ENCODE results near the gene ROBO4. TPM values are rescaled to one million over a fixed set of nuclear protein-coding genes. Genes with fewer than 3 reads are reported as not detected.

The ROBO4 gene
- total RNA-seq, 4 donors from 2014 or later, result 5.6 to 18.1 (median 12.0) TPM

DNA sequence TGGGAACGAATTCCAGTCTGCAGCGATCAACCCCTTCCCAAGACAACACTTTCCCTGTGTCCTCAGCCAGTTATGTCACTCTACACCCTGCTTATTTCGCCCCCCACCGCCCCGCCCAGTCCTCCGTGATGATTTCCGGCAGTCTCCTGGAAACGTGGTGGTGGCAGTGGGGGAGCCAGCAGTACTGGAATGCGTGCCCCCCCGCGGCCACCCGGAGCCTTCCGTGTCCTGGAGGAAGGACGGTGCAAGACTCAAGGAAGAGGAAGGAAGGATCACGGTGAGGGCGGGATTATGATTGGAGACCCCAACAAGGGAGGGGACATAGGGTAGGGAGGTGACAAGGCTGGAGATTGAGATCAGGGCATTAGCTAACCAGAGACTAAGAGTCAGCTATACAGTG is 28.3 kb downstream of the ROBO4 start:
- TF ChIP-seq POLR2A (IDR thresholded peaks at IDR 0.05), result no peak
- TF ChIP-seq, protein P1, sequence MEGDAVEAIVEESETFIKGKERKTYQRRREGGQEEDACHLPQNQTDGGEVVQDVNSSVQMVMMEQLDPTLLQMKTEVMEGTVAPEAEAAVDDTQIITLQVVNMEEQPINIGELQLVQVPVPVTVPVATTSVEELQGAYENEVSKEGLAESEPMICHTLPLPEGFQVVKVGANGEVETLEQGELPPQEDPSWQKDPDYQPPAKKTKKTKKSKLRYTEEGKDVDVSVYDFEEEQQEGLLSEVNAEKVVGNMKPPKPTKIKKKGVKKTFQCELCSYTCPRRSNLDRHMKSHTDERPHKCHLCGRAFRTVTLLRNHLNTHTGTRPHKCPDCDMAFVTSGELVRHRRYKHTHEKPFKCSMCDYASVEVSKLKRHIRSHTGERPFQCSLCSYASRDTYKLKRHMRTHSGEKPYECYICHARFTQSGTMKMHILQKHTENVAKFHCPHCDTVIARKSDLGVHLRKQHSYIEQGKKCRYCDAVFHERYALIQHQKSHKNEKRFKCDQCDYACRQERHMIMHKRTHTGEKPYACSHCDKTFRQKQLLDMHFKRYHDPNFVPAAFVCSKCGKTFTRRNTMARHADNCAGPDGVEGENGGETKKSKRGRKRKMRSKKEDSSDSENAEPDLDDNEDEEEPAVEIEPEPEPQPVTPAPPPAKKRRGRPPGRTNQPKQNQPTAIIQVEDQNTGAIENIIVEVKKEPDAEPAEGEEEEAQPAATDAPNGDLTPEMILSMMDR (IDR thresholded peaks at IDR 0.05), result no peak
- WGBS, 2 donors, result 6 to 7% methylated on average over 16 of the region's 16 CpGs
- intact Hi-C loops (cut with DNase I; ENCODE audit: low total_unique reads), result no loop called here
- no peak for DNase-seq (ENCODE audit: low spot score in 2 of 2)
- no peak overlapping the region for H3K4me3 ChIP-seq (ENCODE audit: low read depth, poor library complexity, severe bottlenecking)

- peak in 1 of 2 donors; percentile 75 for DNase-seq (ENCODE audit: low spot score in 2 of 2)
- H3K4me3 ChIP-seq (ENCODE audit: low read depth, poor library complexity, severe bottlenecking), result no peak overlapping the region
- intact Hi-C loops (cut with DNase I; ENCODE audit: low total_unique reads), result no loop called here
- 10 to 12% methylated on average over 48 to 58 of the region's 63 CpGs for WGBS, 2 donors
- TF ChIP-seq, protein P1 (IDR thresholded peaks at IDR 0.05), result no peak
- no peak for TF ChIP-seq POLR2A (IDR thresholded peaks at IDR 0.05)
These were observed 29.1 kb downstream of the ROBO4 start for GRCh38 chr11:124868331-124869274.

- no peak overlapping the region for H3K4me3 ChIP-seq (ENCODE audit: low read depth, poor library complexity, severe bottlenecking)
- TF ChIP-seq, protein P1 (IDR thresholded peaks at IDR 0.05), result no peak
- no peak for TF ChIP-seq POLR2A (IDR thresholded peaks at IDR 0.05)
- peak in 1 of 2 donors; percentile 78 for DNase-seq (ENCODE audit: low spot score in 2 of 2)
- intact Hi-C loops (cut with DNase I; ENCODE audit: low total_unique reads), result no loop called here
- WGBS, 2 donors, result 4 to 5% methylated on average over 8 of the region's 8 CpGs
These were observed 30.0 kb downstream of the ROBO4 start for GRCh38 chr11:124867700-124868099.

DNA sequence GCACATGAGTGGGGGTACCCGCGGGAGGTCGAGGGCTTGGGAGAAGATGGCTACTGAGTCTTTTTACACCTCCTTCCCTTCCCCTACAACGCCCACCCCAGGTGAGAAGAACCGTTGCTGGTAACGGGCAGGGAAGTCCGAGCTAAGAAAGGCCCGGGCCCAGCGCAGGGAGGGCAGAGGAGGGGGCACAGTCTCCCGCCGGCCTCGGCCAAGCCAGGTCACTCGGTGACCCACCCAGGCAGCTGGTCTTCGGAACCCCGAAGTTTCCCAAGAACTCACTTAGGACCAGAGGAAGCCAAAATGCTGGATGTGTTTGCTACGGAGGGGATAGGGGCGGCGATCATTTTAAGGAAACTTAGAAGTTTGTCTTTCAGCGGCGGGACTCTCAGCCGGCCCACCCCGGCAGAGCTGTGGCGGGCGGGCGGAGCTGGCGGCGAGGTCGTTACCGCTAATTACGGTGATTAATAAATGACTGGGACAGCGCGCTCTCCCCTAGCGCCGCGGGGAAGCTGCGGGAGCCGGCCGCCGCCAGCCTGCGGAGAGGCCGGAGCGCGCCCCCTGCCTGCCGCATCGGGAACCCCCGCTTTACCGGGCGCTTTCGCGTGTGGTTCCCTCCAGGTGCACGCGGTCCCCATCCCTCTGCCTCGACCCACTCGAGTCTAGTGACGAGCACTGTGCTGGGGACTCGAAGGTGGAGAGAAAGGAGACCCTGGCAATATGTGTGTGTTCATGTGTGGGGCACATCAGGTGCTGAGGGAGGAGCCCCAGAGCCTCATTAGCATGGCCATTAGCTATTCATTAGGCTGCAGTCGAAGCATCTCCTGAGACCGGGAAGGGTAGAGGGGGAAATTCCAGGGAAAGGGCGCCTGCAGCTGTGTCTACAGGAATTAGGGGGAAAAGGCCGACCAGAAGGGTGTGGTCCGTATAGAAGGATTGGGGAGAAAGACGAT is 31.5 kb downstream of the ROBO4 start:
- intact Hi-C loops (cut with DNase I; ENCODE audit: low total_unique reads), result no loop called here

More for the DNA sequence above, 31.5 kb downstream of the ROBO4 start:
- 5 to 8% methylated on average over 30 to 44 of the region's 62 CpGs for WGBS, 2 donors
- peak in 1 of 2 donors; percentile 85 for DNase-seq (ENCODE audit: low spot score in 2 of 2)
- H3K4me3 ChIP-seq (ENCODE audit: low read depth, poor library complexity, severe bottlenecking), result no peak overlapping the region
- TF ChIP-seq POLR2A (IDR thresholded peaks at IDR 0.05), result no peak
- TF ChIP-seq, protein P1 (IDR thresholded peaks at IDR 0.05), result no peak

Measured in lower leg skin (tissue), 4 donors.